ENCODE data around the gene DDX50. TPM values are rescaled to one million over a fixed set of nuclear protein-coding genes. Genes with fewer than 3 reads are reported as not detected.

DDX50 gene
- total and polyA plus RNA-seq, 4 donors, result 14.5 to 32.7 (median 26.1) TPM

DNA sequence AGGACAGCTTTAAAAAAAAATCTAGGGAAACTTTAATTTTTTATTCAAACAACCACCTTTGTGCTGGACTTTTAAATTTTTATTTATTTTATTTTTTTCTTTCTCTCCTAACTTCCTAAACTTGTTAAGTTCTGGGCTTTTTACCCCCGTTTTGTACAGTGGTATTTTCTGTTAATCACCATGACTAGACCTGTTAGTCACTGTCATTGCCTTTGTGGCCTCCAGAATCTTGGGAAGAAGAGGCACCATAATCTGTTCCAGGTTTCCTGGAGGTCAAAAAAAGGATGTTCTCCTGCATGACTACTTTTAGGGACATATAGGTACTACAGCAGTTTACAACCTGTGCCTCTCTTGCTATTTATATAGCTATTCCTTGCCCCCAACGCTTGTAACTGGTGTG is 31.1 kb upstream of the DDX50 start:
- no peak for ATAC-seq (ENCODE audit: insufficient read depth, low FRiP score)
- H3K9me3 ChIP-seq (ENCODE audit: control insufficient read depth in 4 of 4, insufficient read depth in 3 of 4, low read length in 3 of 4), result no peaks in the 10 kb centered on the region
- H3K27ac ChIP-seq (ENCODE audit: low read depth in 1 of 2, low read length in 1 of 2), result no peak overlapping the region
- no peaks in the 10 kb centered on the region for H3K36me3 ChIP-seq (ENCODE audit: control insufficient read depth in 4 of 4, insufficient read depth in 4 of 4, low read length in 4 of 4)
- no peak for TF ChIP-seq CTCF (IDR thresholded peaks at IDR 0.05; ENCODE audit: control extremely low read depth, extremely low read depth)
- DNase-seq, result no peak
- no peak overlapping the region for H3K9ac ChIP-seq (ENCODE audit: insufficient read depth in 1 of 2, low read length in 2 of 2)
- H3K4me1 ChIP-seq (ENCODE audit: control insufficient read depth in 5 of 5, insufficient read depth in 5 of 5, low read length in 5 of 5), result peaks cover 0 to 14% (median 0%) of the 10 kb centered on the region in 5 donors
- WGBS, 2 donors, result 79 to 91% methylated on average over 2 of the region's 2 CpGs
- no peaks in the 10 kb centered on the region for H3K27me3 ChIP-seq (ENCODE audit: control insufficient read depth in 3 of 3, insufficient read depth in 3 of 3, low read length in 2 of 3)
- no peak overlapping the region for H3K4me3 ChIP-seq

GRCh38 chr10:68870545-68871104 is 30.5 kb upstream of the DDX50 start:
- no peak for TF ChIP-seq CTCF (IDR thresholded peaks at IDR 0.05; ENCODE audit: control extremely low read depth, extremely low read depth)
- Histone ChIP-seq H3K4me3 (no peak overlapping the region), H3K27ac (ENCODE audit: low read depth in 1 of 2, low read length in 1 of 2) (no peak overlapping the region), H3K9ac (ENCODE audit: insufficient read depth in 1 of 2, low read length in 2 of 2) (no peak overlapping the region), H3K36me3 (ENCODE audit: control insufficient read depth in 4 of 4, insufficient read depth in 4 of 4, low read length in 4 of 4) (no peaks in the 10 kb centered on the region), H3K4me1 (ENCODE audit: control insufficient read depth in 5 of 5, insufficient read depth in 5 of 5, low read length in 5 of 5) (peaks cover 0 to 14% (median 0%) of the 10 kb centered on the region in 5 donors), H3K27me3 (ENCODE audit: control insufficient read depth in 3 of 3, insufficient read depth in 3 of 3, low read length in 2 of 3) (no peaks in the 10 kb centered on the region), H3K9me3 (ENCODE audit: control insufficient read depth in 4 of 4, insufficient read depth in 3 of 4, low read length in 3 of 4) (no peaks in the 10 kb centered on the region)
- 46 to 65% methylated on average over 3 of the region's 3 CpGs for WGBS, 2 donors
- ATAC-seq (ENCODE audit: insufficient read depth, low FRiP score), result no peak
- DNase-seq, result peak in 2 of 3 donors; percentile 29

- H3K27ac ChIP-seq (ENCODE audit: low read depth in 1 of 2, low read length in 1 of 2), result no peak overlapping the region
- no peaks in the 10 kb centered on the region for H3K36me3 ChIP-seq (ENCODE audit: control insufficient read depth in 4 of 4, insufficient read depth in 4 of 4, low read length in 4 of 4)
Measured at GRCh38 chr10:68871105-68871711, 29.9 kb upstream of the DDX50 start.

More at GRCh38 chr10:68871105-68871711, 29.9 kb upstream of the DDX50 start:
- no peaks in the 10 kb centered on the region for H3K27me3 ChIP-seq (ENCODE audit: control insufficient read depth in 3 of 3, insufficient read depth in 3 of 3, low read length in 2 of 3)
- 60 to 67% methylated on average over 6 of the region's 6 CpGs for WGBS, 2 donors
- H3K9me3 ChIP-seq (ENCODE audit: control insufficient read depth in 4 of 4, insufficient read depth in 3 of 4, low read length in 3 of 4), result no peaks in the 10 kb centered on the region
- H3K4me1 ChIP-seq (ENCODE audit: control insufficient read depth in 5 of 5, insufficient read depth in 5 of 5, low read length in 5 of 5), result peaks cover 0 to 14% (median 0%) of the 10 kb centered on the region in 5 donors
- DNase-seq, result peak in 2 of 3 donors; percentile 32 to 46
- peak; percentile 11 for ATAC-seq (ENCODE audit: insufficient read depth, low FRiP score)
- H3K9ac ChIP-seq (ENCODE audit: insufficient read depth in 1 of 2, low read length in 2 of 2), result no peak overlapping the region
- H3K4me3 ChIP-seq, result no peak overlapping the region
- TF ChIP-seq CTCF (IDR thresholded peaks at IDR 0.05; ENCODE audit: control extremely low read depth, extremely low read depth), result no peak
